Gastroesophageal sphincter (tissue), 3 donors: ENCODE data around the gene SNRPA1.

Source experiments
- EP300 ChIP-seq: sonication (generic); formaldehyde crosslinking; IDR thresholded peaks from one replicate; pipeline ENCODE4 v1.6.1; 2017; ENCODE audit warnings: antibody characterized with exemption, mild to moderate bottlenecking
- POLR2A ChIP-seq, 2 donors: fragments of 450-650 bp; IDR thresholded peaks; one replicate each; pipeline ENCODE4 v1.6.1; 2017; ENCODE audit warnings: antibody characterized with exemption in 2 of 2, mild to moderate bottlenecking in 2 of 2, moderate library complexity in 1 of 2
- TF ChIP-seq, protein P1 (sequence below), 4 experiments: fragments of 200-600 bp in 2 of 4; fragments of 450-650 bp in 2 of 4; sonication (generic) in 1 of 4; IDR thresholded peaks; one replicate each; pipeline ENCODE4 v1.5.1; 2017 to 2019; ENCODE audit warnings: antibody characterized with exemption in 4 of 4, mild to moderate bottlenecking in 2 of 4, moderate library complexity in 2 of 4

DNA sequence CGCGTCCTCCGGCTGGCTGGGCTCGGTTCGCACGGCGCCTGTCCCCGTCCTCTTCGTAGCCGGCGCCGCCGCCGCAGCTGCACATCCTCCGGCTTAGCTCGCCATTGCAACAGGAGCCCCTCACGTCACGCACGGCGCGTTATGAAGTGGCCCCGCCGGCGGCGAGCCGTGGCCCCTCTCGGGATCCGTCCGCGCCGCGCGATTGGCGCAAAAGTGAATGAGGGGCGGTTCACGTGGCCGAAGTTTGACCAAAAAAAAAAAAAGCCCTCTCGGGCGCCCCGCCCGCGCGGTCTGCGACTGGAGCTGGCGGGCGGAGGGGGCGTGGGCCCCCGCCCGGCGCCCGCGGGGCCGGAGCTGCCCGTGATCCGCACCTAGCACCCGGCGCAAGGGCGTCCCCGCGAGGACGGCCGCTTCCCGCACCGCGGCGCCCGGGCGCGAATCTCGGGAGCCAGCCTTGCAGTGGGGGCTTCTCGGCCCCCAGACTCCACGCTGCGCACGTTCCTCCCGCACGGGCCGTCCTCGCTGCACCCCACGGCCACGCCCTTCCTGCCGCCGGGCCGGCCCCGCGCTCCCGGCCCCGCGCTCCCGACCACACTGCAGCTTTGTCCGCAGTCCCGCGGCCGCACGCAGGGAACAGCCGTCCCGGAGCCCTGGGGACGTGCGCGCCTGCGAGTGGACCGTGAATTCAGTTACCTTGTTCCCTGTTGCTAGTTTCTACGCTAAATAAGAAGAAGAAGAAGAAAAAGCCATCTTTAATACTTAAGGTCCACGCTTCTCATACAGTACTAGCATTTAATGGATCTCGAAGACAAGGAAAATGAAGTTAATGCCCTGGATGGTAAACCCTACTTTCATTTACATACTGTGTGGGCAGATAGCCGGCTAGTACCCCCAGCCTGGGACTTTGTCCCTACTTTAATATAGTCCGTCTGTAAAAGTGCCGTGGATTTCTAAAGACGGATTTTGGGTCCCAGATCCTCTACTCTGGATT, 42.9 kb downstream of the SNRPA1 start, which contains the start of gene CHSY1:
- TF ChIP-seq, protein P1, sequence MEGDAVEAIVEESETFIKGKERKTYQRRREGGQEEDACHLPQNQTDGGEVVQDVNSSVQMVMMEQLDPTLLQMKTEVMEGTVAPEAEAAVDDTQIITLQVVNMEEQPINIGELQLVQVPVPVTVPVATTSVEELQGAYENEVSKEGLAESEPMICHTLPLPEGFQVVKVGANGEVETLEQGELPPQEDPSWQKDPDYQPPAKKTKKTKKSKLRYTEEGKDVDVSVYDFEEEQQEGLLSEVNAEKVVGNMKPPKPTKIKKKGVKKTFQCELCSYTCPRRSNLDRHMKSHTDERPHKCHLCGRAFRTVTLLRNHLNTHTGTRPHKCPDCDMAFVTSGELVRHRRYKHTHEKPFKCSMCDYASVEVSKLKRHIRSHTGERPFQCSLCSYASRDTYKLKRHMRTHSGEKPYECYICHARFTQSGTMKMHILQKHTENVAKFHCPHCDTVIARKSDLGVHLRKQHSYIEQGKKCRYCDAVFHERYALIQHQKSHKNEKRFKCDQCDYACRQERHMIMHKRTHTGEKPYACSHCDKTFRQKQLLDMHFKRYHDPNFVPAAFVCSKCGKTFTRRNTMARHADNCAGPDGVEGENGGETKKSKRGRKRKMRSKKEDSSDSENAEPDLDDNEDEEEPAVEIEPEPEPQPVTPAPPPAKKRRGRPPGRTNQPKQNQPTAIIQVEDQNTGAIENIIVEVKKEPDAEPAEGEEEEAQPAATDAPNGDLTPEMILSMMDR (IDR thresholded peaks at IDR 0.05), result peak in 3 of 4 experiments; percentile 32 to 56 (median 36)
- TF ChIP-seq POLR2A (IDR thresholded peaks at IDR 0.05) (peak; percentile 91 to 97), EP300 (no peak)
